Measurements from ENCODE around the gene GPC5. TPM values are rescaled to one million over a fixed set of nuclear protein-coding genes. Genes with fewer than 3 reads are reported as not detected.

GPC5 gene
- total RNA-seq, 2 donors from 2014 or later, result not detected

DNA sequence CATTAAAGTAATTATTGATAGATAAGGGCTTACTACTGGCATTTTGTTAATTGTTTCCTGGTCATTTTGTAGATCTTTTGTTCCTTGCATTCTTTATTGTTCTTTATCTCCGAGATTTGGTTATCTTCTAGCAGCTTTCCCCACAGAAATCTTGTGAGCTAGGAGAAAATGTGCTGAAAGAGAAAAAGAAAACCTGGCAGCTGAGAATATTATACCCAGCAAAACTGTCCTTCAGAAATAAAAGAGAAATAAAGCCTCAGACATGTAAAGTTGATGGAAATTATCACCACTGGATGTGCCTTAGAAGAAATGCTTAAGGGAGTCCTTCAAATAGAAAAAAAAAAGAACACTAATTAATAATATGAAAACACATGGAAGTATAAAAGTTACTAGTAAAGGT lies 1363.3 kb downstream of the GPC5 start:
- no peak overlapping the region for H3K4me3 ChIP-seq
- intact Hi-C loops (cut with DNase I), result no loop called here
- no peak overlapping the region for H3K27ac ChIP-seq
- TF ChIP-seq, protein P1, sequence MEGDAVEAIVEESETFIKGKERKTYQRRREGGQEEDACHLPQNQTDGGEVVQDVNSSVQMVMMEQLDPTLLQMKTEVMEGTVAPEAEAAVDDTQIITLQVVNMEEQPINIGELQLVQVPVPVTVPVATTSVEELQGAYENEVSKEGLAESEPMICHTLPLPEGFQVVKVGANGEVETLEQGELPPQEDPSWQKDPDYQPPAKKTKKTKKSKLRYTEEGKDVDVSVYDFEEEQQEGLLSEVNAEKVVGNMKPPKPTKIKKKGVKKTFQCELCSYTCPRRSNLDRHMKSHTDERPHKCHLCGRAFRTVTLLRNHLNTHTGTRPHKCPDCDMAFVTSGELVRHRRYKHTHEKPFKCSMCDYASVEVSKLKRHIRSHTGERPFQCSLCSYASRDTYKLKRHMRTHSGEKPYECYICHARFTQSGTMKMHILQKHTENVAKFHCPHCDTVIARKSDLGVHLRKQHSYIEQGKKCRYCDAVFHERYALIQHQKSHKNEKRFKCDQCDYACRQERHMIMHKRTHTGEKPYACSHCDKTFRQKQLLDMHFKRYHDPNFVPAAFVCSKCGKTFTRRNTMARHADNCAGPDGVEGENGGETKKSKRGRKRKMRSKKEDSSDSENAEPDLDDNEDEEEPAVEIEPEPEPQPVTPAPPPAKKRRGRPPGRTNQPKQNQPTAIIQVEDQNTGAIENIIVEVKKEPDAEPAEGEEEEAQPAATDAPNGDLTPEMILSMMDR (IDR thresholded peaks at IDR 0.05), result no peak
- TF ChIP-seq POLR2A (IDR thresholded peaks at IDR 0.05), result no peak
- ATAC-seq (no peak), DNase-seq (no peak)
- no peaks in the 10 kb centered on the region for H3K4me1 ChIP-seq
- H3K27me3 ChIP-seq, result no peaks in the 10 kb centered on the region
- H3K36me3 ChIP-seq (replicated peaks in 1 of 2; ENCODE audit: insufficient read depth in 1 of 2, low read depth in 2 of 2), result no peaks in the 10 kb centered on the region
- no peaks in the 10 kb centered on the region for H3K9me3 ChIP-seq
- 34 to 47% methylated on average over 1 of the region's 1 CpG for WGBS, 2 donors

DNA sequence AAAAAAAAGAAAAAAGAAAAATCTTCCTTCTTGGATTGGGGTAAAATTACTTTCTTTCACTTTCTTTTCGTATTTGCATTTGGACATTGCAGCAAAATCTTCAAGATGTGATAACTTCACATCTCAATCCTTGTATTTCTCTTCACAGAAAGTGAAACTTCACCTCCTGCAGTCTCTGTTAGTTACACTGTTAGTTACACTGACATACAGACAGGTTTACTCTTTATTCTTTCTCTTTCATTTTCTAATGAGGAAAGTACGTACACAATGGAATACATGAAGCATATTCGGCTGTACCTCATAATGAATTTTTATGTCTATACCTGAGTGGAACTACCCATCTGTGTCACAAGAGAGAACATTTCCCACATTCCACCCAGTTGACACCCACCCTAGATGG lies 1369.0 kb downstream of the GPC5 start:
- Histone ChIP-seq H3K27ac (no peak overlapping the region), H3K36me3 (replicated peaks in 1 of 2; ENCODE audit: insufficient read depth in 1 of 2, low read depth in 2 of 2) (no peaks in the 10 kb centered on the region), H3K4me1 (no peaks in the 10 kb centered on the region), H3K27me3 (no peaks in the 10 kb centered on the region), H3K4me3 (no peak overlapping the region), H3K9me3 (no peaks in the 10 kb centered on the region)
- no peak for DNase-seq
- TF ChIP-seq POLR2A (IDR thresholded peaks at IDR 0.05), result no peak
- TF ChIP-seq, protein P1 (IDR thresholded peaks at IDR 0.05), result no peak
- intact Hi-C loops (cut with DNase I), result no loop called here
- no peak for ATAC-seq
- 69 to 84% methylated on average over 3 of the region's 3 CpGs for WGBS, 2 donors

DNA sequence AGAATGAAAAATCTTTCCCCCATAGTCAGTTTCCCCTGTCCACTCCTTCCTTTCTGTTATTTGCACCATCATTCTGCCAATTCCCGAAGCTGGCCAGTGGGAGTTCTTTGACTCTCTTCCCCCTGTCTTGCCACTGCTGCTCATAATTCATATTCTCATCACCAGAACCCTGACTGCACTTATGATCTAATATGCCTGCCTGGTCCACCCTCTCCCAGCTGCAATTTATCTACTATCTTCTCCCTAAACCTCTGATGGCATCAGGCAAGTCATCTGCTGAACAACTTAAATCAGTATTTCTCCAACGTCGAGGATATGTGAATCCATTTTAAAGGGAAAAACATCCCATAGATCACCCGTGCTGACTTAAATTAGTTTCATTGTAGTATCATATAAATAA lies 1370.2 kb downstream of the GPC5 start:
- DNase-seq (no peak), ATAC-seq (no peak)
- TF ChIP-seq, protein P1 (IDR thresholded peaks at IDR 0.05), result no peak
- TF ChIP-seq POLR2A (IDR thresholded peaks at IDR 0.05), result no peak
- Histone ChIP-seq H3K27ac (no peak overlapping the region), H3K36me3 (replicated peaks in 1 of 2; ENCODE audit: insufficient read depth in 1 of 2, low read depth in 2 of 2) (no peaks in the 10 kb centered on the region), H3K4me3 (no peak overlapping the region), H3K4me1 (no peaks in the 10 kb centered on the region), H3K9me3 (no peaks in the 10 kb centered on the region), H3K27me3 (no peaks in the 10 kb centered on the region)
- WGBS, 2 donors, result 76 to 80% methylated on average over 4 of the region's 4 CpGs
- intact Hi-C loops (cut with DNase I), result no loop called here

DNA sequence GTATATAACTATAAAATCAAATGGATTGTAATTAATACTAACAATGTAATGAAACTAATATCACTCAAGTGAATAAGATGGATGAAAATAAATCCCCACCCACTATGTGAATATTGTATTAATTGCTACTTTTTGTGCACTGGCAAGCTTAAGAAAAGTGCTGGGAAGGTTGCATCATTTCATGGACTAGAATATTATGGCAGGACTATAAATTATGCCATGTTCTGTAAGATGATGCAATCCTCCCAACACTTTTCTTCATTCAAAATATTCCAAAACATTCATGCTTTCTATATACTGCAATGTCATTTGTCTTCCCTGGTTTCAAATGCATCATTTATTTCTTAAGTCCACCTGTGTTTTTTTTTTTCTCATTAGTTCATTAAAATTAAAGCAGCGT lies 1370.6 kb downstream of the GPC5 start:
- H3K36me3 ChIP-seq (replicated peaks in 1 of 2; ENCODE audit: insufficient read depth in 1 of 2, low read depth in 2 of 2), result no peaks in the 10 kb centered on the region
- no peak overlapping the region for H3K27ac ChIP-seq
- intact Hi-C loops (cut with DNase I), result no loop called here
- 74 to 84% methylated on average over 1 of the region's 1 CpG for WGBS, 2 donors
- no peaks in the 10 kb centered on the region for H3K27me3 ChIP-seq
- H3K4me1 ChIP-seq, result no peaks in the 10 kb centered on the region
- no peak overlapping the region for H3K4me3 ChIP-seq
- ATAC-seq, result no peak
- no peaks in the 10 kb centered on the region for H3K9me3 ChIP-seq
- DNase-seq, result no peak
- no peak for TF ChIP-seq POLR2A (IDR thresholded peaks at IDR 0.05)
- TF ChIP-seq, protein P1 (IDR thresholded peaks at IDR 0.05), result no peak

DNA sequence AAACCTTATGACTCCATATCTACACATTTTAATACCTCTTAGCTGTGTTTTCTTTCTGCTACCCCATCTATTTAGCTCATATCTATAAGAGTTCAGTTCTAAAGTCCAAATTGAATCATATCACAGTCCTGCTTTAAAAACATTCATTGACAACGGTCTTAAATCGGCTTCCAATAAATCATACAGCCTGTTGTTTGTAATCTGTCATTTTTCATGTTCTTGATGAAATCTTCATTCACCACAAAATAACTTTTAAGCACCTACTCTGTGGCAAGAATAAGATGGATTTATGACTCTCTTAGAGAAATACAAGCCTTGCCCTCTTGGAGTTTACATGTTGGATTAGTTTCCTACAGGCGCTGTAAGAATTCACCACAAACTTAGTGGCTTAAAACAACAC lies 1377.2 kb downstream of the GPC5 start:
- no peak for TF ChIP-seq POLR2A (IDR thresholded peaks at IDR 0.05)
- TF ChIP-seq, protein P1 (IDR thresholded peaks at IDR 0.05), result no peak
- intact Hi-C loops (cut with DNase I), result no loop called here
- H3K27ac ChIP-seq, result no peak overlapping the region
- DNase-seq (no peak), ATAC-seq (no peak)
- H3K4me1 ChIP-seq, result no peaks in the 10 kb centered on the region
- H3K27me3 ChIP-seq, result no peaks in the 10 kb centered on the region
- no peak overlapping the region for H3K4me3 ChIP-seq
- H3K36me3 ChIP-seq (replicated peaks in 1 of 2; ENCODE audit: insufficient read depth in 1 of 2, low read depth in 2 of 2), result no peaks in the 10 kb centered on the region
- H3K9me3 ChIP-seq, result no peaks in the 10 kb centered on the region
- 79 to 80% methylated on average over 3 of the region's 3 CpGs for WGBS, 2 donors
